ENCODE results near the gene FASTKD2.

DNA sequence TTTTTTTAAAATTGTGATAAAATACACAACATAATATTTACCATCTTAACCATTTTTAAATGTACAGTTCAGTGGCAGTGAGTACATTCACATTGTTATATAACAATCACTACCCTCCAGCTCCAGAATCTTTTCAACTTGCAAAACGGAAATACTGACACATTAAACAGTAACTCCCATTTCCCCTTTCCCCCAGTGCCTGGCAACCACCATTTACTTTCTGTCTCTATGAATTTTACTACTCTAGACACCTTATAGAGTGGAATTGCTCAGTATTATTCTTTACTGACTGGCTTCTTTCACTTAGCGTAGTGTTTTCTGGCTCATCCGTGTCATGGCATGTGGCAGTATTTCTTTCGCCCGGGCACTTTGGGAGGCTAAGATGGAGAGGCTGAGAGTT lies 32.6 kb downstream of the FASTKD2 start:
- TF ChIP-seq, protein P1, sequence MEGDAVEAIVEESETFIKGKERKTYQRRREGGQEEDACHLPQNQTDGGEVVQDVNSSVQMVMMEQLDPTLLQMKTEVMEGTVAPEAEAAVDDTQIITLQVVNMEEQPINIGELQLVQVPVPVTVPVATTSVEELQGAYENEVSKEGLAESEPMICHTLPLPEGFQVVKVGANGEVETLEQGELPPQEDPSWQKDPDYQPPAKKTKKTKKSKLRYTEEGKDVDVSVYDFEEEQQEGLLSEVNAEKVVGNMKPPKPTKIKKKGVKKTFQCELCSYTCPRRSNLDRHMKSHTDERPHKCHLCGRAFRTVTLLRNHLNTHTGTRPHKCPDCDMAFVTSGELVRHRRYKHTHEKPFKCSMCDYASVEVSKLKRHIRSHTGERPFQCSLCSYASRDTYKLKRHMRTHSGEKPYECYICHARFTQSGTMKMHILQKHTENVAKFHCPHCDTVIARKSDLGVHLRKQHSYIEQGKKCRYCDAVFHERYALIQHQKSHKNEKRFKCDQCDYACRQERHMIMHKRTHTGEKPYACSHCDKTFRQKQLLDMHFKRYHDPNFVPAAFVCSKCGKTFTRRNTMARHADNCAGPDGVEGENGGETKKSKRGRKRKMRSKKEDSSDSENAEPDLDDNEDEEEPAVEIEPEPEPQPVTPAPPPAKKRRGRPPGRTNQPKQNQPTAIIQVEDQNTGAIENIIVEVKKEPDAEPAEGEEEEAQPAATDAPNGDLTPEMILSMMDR (IDR thresholded peaks at IDR 0.05), result no peak
- TF ChIP-seq POLR2AphosphoS5 (IDR thresholded peaks at IDR 0.05) (no peak), POLR2A (IDR thresholded peaks at IDR 0.05) (no peak)

Measured in breast epithelium (tissue), 3 donors.